KOPT-K1 (cell line): ENCODE results near the gene SETD1B.
"Not testable (repeated sequence)": the region's sequence is repeated elsewhere in the genome, so short reads cannot be mapped to it uniquely, and the experiment has no call there.

Source experiments
- H3K27ac ChIP-seq: fragments of 200-600 bp; sonication (generic); 2 replicates; pipeline ENCODE4 v1.5.1; 2016; ENCODE audit warnings: antibody characterized with exemption, mild to moderate bottlenecking, low read depth, low read length; ENCODE audit not compliant: poor library complexity, severe bottlenecking
- H3K36me3 ChIP-seq: fragments of 200-600 bp; sonication (generic); 2 replicates; pipeline ENCODE4 v1.5.1; 2017; ENCODE audit warnings: antibody characterized with exemption, mild to moderate bottlenecking, low read length, moderate library complexity; ENCODE audit not compliant: insufficient read depth
- H3K9me3 ChIP-seq: fragments of 200-600 bp; sonication (generic); 2 replicates; pipeline ENCODE4 v1.5.1; 2017; ENCODE audit warnings: antibody characterized with exemption, low read length, mild to moderate bottlenecking; ENCODE audit not compliant: insufficient read depth, poor library complexity, severe bottlenecking

Gene SETD1B

DNA sequence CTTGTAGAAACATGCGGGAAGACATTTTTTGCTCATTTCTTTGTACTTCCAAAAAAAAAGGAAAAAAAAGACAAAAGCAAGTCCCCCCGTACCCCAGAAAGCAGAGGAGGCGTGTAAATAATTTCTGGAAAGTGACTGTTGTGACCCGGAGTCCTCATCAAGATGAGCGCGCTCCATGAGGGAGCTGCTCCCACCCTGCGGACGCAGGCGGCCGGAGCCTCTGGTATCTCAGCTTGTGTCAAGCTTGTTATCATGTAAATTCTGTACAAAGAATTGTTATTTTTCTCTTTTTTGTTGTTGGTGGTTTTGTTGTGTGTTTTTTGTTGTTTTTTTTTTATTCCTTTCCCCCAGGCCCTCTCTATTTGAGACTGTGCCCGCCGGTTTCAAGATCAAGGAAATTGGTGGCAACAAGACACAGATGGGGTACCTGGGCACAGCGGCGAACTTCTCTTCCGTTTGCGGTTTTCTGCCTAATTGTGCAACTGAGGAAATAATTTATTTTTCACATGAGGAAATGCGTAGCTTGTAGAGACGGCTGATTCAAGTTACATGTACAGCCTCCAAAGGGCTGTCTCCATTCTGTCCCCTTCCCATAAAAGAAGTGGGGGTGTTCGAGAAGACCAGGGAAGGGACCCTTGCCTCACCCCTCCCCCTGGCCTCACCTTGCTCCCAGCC lies 27.9 kb downstream of the SETD1B start:
- H3K27ac ChIP-seq, result peak overlapping the region; percentile 11
- H3K36me3 ChIP-seq, result peaks cover 58% of the 10 kb centered on the region
- H3K9me3 ChIP-seq, result no peaks in the 10 kb centered on the region

DNA sequence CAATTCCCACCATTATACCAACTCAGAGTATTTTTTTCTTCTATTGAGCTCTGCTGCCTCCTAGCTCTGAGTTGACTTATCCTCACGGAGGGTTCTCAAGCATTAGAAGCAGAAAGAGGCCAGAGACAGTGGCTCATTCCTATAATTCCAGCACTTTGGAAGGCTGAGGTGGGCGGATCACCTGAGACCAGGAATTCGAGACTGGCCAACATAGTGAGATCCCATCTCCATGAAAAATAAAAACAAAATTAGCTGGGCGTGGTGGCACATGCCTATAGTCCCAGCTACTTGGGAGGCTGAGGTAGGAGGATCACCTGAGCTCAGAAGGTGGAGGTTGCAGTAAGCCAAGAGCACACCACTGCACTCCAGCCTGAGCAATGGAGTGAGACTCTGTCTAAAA lies 33.9 kb downstream of the SETD1B start:
- no peaks in the 10 kb centered on the region for H3K36me3 ChIP-seq
- no peaks in the 10 kb centered on the region for H3K9me3 ChIP-seq
- no peak overlapping the region for H3K27ac ChIP-seq

GRCh38 chr12:121838126-121838525 lies 34.3 kb downstream of the SETD1B start:
- no peak overlapping the region for H3K27ac ChIP-seq

GRCh38 chr12:121839106-121839992 lies 35.5 kb downstream of the SETD1B start:
- peak overlapping the region; percentile 57 for H3K27ac ChIP-seq
- no peaks in the 10 kb centered on the region for H3K9me3 ChIP-seq
- H3K36me3 ChIP-seq, result no peaks in the 10 kb centered on the region

More at GRCh38 chr12:121838126-121838525, 34.3 kb downstream of the SETD1B start:
- no peaks in the 10 kb centered on the region for H3K9me3 ChIP-seq
- no peaks in the 10 kb centered on the region for H3K36me3 ChIP-seq

- Histone ChIP-seq H3K36me3 (no peaks in the 10 kb centered on the region), H3K9me3 (no peaks in the 10 kb centered on the region), H3K27ac (peak overlapping the region; percentile 57)
Measured at GRCh38 chr12:121839993-121840761, 36.4 kb downstream of the SETD1B start.

DNA sequence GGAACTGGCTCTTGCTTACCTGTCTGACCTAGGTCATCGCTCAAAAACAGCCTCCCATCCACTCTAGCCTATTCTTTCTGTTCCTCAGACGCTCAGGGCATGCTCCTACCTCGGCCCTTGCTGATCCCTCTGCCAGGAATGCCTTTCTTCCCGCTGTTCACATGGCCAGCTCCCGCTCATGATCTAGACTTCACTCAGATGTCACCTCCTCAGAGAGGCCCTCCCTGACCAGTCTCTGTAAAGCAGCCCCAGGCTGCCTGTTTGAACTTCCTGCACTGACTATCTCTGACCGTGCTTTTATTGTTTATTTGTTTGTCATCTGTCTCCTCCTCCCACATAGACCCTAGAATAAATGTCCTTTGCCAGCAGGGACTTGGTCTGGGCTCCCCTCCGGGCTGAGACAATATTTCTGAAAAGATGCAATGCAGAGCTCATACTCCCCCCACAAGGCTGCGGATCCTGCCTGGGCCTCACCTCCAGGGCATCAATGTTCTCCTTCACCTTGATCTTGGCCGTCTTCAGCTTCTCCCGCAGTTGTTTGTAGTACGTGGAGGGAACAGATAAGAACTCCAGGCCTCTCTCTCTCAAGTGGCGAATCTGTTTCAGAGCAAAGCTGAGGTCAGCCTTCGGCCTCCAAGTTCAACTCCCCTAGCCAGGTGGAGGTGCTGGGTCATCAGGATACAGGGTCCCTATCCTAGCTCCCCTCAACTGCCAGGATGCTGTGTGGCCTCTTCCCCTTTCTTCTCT lies 39.6 kb downstream of the SETD1B start:
- H3K36me3 ChIP-seq, result no peaks in the 10 kb centered on the region
- H3K27ac ChIP-seq, result no peak overlapping the region

DNA sequence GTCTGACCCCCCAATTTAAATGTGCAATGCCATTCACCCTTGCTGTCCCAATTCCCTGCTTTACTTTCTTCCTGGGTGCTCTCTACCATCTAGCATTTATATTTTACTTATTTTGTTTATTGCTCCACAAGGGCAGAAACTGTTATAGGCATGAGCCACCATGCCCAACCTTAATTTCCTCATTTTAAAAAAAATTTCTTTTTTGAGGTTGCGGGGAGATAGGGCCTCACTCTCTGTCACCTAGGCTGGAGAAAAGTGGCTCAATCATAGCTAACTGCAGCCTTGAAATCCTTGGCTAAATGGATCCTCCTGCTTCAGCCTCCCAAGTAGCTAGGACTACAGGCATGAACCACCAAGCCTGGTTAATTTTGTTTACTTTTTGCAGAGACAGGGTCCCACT lies 41.9 kb downstream of the SETD1B start:
- Histone ChIP-seq H3K36me3 (no peaks in the 10 kb centered on the region), H3K9me3 (no peaks in the 10 kb centered on the region), H3K27ac (no peak overlapping the region)

More for the DNA sequence above, 39.6 kb downstream of the SETD1B start:
- no peaks in the 10 kb centered on the region for H3K9me3 ChIP-seq

DNA sequence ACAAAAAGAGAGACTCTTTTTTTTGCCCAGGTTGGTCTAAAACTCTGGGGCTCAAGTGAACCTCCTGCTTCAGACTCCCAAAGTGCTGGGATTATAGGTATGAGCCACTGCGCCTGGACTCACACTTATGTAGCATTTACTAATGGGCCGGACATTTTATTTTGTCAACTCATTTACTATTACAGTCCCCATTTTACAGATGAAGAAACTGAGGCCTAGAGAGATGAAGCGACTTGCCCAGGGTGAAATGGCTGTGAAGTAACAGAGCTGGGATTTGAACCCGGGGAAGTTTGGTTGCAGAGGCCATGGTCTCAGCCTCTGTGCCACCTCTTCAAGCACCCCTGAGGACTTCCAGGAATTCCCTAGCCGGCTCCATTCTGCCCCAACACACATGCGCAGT lies 45.4 kb downstream of the SETD1B start:
- no peaks in the 10 kb centered on the region for H3K9me3 ChIP-seq
- H3K27ac ChIP-seq, result no peak overlapping the region
- no peaks in the 10 kb centered on the region for H3K36me3 ChIP-seq

GRCh38 chr12:121849665-121850064 lies 45.9 kb downstream of the SETD1B start:
- no peaks in the 10 kb centered on the region for H3K9me3 ChIP-seq
- H3K27ac ChIP-seq, result no peak overlapping the region
- H3K36me3 ChIP-seq, result no peaks in the 10 kb centered on the region

DNA sequence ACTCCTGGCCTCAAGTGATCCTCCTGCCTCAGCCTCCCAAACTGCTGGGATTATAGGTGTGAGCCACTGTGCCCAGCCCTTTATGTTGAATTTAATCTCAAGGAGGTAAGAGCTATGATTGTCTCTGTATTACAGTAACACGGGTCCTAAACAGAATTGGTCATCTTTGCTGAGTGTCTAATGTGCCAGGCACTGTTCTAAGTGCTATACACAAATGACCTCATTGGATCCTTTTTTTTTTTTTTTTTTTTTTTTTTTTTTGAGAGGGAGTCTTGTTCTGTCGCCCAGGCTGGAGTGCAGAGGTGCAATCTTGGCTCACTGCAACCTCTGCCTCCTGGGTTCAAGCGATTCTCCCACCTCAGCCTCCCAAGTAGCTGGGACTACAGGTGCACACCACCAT lies 48.6 kb downstream of the SETD1B start:
- H3K27ac ChIP-seq, H3K36me3 ChIP-seq, H3K9me3 ChIP-seq: not testable (repeated sequence)

GRCh38 chr12:121857322-121858246 lies 53.8 kb downstream of the SETD1B start:
- Histone ChIP-seq H3K9me3 (no peaks in the 10 kb centered on the region), H3K36me3 (no peaks in the 10 kb centered on the region), H3K27ac (no peak overlapping the region)

DNA sequence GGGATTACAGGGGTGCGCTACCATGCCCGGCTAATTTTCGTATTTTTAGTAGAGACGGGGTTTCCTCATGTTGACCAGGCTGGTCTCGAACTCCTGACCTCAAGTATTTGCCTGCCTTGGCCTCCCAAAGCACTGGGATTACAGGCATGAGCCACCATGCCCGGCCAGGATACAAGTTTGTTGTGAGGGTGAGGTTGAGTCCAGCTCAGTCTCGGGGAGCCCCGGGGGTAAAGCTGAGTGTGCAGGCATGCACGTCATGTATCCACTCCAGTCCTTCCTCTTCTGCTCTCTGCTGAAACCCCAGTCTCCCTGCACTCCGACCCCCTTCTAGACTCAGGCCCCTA lies 54.5 kb downstream of the SETD1B start:
- Histone ChIP-seq H3K27ac (no peak overlapping the region), H3K9me3 (no peaks in the 10 kb centered on the region)

GRCh38 chr12:121858662-121859572 lies 55.1 kb downstream of the SETD1B start, which contains the start of gene HPD:
HPD (minus strand) TSS chr12:121858859; CDS start chr12:121858823, 36 bp downstream.
- Histone ChIP-seq H3K27ac (no peak within 1 kb of the TSS), H3K9me3 (no peaks in the 10 kb centered on the region), H3K36me3 (no peaks in the 10 kb centered on the region)

More for the DNA sequence above, 54.5 kb downstream of the SETD1B start:
- no peaks in the 10 kb centered on the region for H3K36me3 ChIP-seq
